ENCODE results near the gene PPP1R1C.

PPP1R1C gene

DNA sequence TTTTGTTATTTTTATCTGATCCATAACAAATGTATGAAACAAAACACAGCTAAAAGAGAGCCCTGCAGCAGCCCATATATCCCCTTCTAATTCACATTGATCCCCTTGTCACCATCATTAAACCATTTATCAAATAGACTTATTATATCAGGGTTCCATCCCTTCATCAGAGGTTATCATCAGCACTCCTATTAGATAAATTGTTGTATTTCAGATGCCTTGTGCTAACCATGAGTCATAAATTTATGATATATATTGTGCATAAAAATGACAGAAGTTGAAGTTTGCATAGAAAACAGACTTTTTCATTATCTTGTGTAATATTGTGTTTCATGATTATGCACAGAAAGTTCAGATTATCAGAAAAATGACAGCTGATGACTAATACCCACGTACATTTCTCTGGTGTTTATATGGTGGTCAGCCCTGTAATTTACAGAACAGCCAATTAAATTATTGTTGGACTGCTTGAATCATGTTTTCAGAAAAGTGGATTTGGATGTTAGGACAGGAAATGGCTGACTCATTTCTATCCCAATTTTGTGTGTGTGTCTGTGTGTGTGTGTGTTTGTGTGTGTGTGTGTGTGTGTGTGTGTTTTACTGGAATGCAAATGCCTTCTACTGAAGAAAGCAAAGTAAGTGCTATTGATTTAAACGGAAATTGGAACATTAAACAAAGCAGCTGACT, 80.9 kb downstream of the PPP1R1C start:
- no peak for DNase-seq

DNA sequence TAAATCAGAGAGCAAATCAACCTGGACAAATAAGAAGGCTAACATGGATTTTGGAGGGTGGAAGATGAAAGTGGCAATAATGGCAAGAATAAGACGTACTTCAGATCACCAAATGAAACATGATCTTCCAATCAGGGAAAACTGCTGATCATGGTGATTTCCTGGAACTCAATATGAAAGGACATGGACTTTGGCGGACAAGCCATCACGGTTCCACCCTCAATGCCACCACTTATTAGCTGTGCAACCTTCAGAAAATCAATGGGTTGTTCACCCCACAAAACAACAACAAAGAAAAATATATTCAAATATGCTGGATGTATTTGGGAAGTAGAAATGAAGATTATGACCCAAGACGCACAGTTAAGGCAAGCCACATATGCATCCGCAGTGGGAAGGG, 81.7 kb downstream of the PPP1R1C start:
- no peak for DNase-seq

DNA sequence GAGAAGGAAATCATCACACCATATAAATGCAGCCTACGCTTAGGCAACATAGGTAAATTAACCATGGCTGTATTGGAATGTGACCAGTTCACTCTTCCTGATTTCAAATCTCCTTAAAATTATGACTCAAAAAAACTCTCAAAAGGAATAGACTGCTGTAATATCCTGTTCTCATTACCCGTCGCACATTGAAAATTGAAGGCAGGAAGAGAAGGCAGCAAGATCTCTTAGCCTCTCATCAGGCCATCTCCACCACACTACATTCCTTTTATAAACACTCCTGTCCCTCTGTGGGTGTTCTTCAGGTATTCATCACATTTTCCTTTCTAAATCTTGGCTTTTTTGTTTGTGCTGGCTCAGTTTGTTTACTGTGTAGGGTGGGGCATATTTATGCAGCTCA, 83.2 kb downstream of the PPP1R1C start:
- no peak for DNase-seq

DNA sequence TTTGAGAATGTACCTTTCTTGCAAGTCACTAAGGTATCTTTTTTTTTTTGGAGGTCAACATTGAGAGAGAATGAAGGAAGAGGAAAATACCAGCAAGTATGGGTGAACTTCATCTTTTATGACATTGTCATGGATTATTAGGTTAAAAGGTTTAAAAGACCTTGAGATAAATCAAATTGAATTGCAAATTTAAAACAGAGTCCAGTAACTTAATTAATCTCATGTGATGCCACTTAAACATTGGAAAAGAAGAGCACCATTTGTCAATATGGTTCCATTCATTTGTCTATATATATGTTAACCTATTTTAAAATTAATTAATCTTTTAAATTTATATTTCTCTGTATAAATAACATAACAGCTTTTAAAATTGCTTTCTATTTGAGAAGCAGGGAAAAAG, 83.8 kb downstream of the PPP1R1C start:
- no peak for DNase-seq

DNA sequence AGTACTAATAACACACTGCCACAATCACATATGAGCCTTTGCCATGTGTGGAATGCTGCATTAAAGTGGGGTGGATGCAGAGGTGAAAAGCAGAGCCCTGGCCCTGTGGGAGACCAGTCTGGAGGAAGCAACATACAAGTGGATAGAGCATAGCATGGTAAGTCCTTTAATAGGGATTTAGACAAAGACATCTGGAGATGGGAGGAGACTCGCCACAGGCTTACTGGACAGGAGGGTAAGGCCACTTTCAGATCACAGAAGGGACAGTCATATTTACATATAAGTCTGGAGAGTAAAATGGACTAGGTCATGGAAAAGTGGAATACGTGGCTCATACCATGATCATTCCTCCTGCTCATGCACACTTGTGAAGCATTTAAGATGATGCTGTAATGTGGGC, 84.3 kb downstream of the PPP1R1C start:
- DNase-seq = no peak

DNA sequence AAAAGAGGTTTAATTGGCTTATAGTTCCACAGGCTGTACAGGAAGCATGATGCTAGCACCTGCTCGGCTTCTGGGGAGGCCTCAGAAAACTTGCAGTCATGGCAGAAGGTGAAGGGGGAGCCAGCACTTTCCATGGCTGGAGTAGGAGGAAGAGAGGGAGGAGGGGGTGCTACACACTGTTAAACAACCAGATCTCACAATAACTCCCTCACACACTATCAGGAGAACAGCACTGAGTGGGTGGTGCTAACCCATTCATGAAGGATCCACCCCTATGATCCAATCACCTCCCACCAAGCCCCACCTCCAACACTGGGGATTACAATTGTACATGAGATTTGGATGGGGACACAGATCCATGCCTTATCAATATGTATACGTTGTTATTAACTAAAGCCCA, 85.1 kb downstream of the PPP1R1C start:
- DNase-seq = no peak

DNA sequence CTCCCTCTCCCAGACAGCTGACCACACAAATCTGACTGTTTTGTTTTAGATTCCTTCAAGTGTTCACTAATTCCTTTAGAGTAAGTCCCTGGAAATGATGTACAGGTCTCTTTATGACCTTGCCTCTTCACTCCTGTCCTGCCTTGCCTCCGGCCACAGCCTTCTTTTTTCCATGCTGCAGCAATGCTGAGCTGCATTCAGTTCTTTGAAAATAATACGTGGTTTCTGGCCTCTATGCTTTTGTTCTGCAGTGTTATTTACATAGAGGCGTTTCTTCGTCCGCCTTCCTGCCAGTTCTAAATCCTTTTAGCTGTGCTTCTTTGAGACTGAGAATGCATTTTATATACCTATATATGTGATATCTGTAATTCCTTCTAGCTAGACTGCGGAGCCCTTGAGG, 87.2 kb downstream of the PPP1R1C start:
- DNase-seq = no peak

DNA sequence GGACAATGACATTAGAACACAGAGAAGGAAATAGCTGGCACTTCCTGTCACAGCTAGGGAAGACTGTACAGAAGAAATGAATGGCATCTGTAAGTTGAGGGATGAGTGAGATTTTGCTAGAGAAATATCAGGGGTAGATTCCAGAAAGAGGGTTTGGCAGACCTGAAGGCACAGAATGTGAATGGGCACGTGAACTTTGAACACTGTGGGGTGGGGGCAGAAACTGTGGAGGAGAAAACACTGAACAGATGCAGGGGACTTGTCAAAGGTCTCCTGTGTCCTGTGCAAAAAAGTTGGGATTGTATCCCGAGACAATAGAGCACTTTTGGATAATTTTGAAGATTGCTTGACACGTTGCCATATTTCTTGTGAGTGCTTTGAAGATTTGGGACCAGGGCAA, 88.0 kb downstream of the PPP1R1C start:
- DNase-seq = no peak

DNA sequence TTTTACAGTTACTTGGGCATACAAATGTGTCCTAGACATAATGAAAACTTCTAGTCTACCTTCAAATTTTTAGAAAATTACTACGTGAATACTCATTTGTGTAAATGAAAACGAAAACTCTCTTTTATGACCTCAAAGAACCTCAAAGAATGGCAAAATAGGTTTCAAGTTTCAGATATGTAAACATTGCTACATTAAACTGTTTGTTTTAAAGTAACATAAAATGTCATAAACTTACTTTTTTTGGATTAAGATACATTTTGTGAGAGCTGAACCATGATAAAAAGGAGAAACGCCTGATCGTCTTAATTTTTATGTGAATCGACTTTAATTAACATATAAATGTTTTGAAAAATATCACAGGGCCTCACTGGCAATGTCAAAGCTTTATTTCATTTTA, 91.4 kb downstream of the PPP1R1C start:
- no peak for DNase-seq

DNA sequence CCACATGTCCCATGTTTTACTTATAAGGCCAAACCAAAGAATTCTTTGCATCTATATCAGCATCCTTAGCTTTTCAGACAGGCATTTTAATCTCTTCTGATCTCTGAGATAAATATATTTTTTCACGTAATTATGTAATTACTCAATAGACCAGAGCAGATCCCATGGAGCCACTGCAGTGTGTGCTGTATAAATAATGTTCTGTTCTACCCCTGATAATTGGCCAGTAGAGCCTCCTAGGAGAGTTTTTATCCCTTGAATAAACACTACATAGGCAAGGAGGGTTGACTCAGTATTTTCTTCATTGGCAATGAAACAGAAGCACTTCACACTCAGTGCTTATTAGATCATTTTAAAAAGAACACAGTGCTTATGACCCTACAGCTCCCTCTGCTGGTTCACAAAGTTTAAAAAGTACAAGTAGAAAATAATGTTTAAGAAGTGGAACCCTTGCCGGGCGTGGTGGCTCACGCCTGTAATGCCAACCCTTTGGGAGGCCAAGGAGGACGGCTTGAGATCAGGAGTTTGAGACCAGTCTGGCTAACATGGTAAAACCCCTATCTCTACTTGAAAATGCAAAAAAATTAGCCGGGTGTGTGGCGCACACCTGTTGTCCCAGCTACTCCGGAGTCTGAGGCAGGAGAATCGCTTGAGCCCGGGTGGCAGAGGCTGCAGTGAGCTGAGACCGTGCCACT, 91.9 kb downstream of the PPP1R1C start:
- peak; percentile 99 for DNase-seq

DNA sequence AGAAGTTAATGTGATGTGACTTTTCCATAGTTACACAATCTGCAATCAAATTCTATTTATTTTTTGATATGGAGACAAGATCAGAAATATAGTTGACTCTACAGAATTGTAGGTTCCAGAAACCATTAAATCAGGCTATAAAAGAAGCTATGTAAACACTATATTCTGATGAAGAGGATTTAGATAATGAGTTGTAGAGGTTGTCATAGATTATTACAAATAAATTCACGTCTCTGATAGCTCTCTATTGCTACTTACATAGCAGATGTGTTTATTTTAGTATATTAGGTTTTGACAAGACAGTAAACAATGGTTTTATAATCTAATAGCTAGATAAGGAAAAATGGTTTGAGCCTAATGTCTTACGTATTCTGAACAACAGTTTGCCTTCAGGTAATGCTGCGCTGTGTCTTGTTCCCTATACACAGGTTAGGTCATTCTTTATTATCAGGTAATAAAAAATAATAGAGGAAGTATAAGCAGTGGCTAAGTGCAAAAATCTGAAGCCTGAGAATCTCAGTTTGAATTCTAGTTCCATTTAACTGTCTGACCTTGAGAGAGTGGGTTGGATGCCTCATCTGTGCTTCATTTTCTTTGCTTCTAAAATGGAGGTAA, 93.4 kb downstream of the PPP1R1C start:
- peak; percentile 48 for DNase-seq

DNA sequence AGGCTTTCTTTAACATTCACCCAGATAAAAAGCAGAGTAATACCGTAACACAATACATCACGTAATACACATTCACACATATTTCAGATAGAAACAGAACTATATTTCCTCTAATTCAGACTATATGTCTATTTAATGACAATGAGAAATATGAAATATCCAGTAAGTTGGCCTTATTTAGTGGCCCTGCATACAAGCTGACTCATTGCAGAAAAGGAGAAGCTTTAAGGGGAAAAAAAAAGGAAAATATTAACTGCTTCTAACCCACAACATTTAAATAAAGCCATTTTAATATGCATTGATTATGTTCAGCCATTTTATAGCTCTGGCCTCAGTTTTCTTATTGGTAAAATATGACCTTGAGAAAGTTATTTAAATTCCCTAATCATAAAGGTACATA, 94.8 kb downstream of the PPP1R1C start:
- DNase-seq = no peak

DNA sequence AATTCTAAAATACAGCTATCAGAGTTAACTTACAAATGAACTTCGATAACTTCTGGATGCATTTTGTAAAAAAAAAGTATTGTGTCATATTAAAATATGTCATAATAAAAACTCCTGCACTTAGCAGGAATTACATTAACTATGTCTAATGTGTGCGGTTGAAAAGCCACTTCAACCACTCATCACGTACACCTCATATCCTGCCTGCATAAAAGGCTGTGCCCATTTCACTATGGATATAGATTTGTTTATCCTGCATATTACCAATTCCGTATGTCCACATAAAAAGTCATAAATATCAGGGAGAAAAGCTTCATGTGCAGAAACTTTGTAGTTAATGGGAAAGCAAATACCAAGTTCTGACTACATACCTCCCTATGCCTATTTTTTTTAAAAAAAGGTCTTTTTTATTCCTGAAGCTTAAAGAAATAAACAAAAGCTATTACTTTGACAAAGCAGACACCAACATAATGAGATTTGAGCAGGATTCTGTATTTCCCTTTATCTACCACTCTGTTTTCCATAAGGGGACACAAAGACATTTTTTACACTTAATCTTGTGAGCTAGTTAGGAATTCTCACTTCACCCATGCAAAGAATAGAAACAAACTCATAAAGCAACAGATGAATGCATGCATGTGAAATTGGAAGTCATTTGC, 96.1 kb downstream of the PPP1R1C start:
- DNase-seq = no peak

DNA sequence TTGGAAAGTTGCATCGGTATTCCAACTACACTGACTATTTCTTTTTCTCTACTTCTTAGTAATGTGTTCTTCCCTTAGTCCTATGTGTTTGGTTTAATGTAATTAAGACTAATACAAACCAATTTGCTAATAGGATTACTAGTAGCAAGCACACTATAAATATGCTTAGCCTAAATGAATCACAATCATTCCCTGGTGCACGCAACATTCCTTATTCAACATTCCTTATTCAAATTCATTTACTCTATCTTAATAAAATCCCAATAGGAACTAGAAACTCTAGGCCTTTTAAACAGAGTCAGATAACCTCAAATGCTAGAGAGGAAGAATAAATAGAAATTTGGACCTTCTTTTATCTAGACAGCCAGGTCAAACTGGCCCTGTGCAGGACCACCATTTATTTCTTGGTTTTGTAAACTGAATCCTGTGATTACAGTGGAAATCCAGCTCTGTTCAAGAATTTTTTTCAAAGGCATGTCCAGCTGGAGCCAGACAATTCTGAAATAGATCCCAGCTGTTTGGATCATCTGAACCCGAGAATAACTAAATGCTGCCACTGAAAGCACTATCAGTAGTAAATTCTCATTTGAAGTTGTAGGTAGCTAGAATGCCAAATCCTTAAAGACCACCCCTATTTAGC, 103.1 kb downstream of the PPP1R1C start:
- DNase-seq = no peak

DNA sequence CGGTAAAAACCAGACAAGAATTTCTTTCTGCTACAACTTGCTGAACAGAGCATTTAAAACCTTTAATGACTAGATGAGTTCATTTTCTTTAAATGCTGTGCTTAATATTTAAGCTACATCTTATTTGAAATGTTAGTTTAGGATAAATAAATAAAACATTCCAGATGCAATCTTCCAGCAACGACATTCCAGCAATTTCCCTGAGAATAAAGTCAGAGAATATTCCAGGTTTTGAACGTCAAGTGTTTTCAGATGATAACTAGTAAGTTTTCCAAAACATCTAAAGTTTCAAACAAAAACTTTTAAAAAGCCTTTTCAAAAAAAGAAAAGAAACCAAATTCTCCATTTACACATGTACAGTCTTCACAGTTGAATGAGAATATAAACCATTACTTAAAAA, 104.8 kb downstream of the PPP1R1C start:
- no peak for DNase-seq

DNA sequence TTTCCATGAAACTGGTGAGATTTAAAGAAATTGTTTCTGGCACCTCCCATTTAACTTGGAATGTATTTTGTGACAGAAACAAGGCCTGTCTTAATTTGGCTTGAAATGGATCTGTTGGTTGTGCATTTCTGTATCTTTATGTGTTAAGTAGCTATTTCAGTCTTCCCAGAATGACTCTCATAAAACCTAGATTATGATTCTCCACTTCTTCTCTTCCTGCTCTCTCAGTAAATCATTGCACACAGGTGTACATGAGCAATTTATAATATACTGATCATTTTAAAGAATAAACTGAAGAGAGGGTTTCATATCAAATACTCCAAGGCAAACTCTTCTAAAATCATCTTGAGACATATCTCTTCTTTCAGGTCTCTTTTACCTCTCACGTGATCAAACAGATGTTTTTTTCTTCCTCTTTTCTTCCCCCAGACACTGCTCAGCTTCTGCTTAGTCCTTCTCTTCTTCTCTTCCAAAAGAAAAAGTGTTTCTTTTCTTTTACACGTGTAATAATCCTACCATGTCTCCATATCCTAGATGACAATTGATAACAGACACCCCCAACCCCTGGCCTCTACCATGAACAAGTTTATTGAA, 112.0 kb downstream of the PPP1R1C start:
- no peak for DNase-seq

DNA sequence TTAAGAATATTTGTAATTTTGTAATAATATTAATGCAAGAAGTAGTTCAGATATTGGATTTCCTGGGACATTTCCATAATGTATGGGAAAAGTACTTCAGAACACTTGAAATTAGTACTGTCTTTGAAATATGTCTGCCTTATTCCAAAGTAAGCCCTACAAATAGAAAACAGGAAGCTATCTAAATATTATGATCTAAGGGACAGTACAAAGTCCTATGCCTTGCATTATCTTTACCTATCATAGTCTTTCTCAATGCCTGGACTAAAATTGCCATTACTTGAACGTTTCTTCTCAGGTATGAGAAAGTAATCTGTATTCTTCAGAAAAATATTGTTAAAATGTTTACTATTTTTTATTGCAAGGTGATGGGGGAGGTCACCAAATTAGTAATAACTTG, 113.0 kb downstream of the PPP1R1C start:
- DNase-seq = no peak

DNA sequence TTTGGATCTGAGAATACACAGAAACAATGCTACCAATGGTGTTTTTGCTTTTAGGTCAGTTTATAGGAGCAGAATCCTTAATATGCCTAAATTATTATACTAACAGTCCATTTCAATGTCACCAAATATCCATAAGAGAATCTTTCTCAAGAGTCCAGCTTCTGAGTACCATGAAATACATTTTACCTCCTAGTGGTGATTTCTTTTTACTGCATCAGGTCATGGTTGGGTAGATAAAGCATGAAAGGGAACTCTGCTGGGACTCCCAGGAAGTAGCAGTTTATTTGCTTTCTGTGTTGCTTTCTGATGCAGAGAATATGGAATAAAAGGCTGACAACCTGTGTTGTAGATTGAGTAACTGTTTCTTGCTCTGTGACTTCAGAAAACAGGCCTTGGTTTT, 115.6 kb downstream of the PPP1R1C start:
- DNase-seq = no peak

DNA sequence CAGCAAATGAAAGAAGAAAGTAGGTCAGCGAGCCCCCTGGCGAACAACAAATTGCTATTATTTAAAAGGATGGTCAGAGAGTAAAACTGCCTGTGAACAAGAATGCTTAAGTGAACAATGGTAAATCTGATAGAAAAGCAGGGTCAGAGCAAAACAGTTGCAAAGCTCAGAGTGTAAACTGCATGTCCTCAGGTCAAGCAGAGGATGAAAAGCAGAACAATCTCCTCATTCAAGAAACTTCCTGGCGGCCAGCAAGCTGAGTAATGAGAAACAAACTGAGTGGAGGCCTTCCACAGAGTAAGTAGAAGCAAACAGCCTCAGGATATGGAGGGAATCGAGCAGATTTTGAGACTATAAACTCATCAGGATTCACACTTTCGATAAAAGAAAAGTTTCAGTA, 117.9 kb downstream of the PPP1R1C start:
- no peak for DNase-seq

DNA sequence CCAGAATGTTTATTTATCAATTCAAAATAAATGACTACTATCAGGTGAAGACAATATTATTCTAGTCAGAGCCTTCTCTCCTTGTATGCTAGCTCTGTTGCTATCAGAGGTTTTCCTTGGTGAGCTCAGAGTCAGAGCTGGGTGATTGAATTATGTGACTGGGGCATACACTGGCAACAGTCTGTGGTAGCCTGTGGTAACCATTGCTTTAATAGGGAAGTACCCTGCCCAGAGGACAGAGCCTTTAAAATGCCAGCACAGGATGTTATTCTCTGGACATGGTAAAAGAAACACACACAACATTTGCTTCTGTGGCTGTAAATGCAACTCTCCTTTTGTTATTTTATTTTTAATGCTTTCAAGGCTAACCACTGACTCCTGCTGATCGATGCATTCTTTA, 124.7 kb downstream of the PPP1R1C start:
- DNase-seq = no peak

DNA sequence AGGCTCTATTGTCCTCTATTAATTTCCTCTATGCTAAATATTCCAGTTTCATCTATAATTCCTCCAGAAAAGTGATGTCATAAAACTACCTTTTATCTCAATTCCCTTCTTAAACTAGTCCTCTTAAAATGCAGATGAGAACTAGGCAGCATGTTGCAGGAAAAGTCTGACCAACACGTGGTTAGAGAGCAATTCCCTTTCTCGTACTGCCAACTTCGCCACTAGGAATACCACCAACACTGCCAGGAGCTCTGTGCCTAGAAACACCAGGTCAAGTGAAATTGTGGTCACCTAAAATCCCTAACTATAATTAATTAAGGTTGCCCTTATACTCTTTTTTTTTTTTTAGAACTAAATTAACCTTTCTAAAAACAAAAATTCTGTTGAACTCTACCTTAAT, 127.7 kb downstream of the PPP1R1C start:
- DNase-seq = no peak

DNA sequence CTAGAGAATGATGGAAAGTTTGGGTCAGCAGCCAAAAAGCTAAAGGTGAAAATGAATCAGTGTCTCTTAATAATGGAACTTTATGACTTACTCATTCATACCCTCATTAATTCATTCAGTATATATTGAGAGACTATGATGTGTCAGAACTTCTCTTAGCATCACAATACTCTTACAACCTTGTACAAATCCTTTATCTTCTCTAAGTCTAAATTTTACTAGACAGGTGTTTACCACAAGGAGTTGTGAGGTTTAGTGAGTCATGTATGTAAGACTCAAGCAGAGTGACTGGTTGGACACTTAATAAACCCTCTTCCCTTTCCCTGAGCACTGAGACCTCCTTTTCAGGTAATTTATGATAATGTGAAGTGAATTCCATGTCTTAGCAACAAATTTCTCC, 129.6 kb downstream of the PPP1R1C start:
- DNase-seq = no peak

DNA sequence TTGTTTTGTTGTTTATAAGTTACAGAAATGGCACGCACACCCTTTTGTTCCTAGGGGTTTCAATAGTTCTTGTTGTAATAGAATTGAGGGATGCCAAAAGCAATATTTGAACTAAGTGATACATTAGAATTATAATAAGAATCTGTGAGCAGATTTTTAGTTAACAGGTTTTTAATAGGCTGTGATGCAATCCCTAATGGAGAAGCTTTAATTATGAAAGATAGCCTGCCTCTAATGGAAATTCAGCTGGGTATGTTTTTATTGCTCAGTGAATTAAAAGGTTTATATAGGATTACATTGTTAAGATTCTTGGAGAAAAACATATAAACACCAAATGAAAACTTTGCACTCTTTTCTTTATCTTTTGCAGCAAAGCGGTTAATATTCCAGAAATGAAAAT, 131.1 kb downstream of the PPP1R1C start:
- no peak for DNase-seq
